Panc1 (cell line): ENCODE measurements around the gene KCNMB1.

ENCODE experiments used
- CTCF ChIP-seq: fragments of 450-650 bp; IDR thresholded peaks from 2 replicates; pipeline ENCODE4 v1.5.1; 2017; ENCODE audit warnings: mild to moderate bottlenecking
- POLR2AphosphoS5 ChIP-seq: IDR thresholded peaks from 2 replicates; pipeline ENCODE4 v1.6.1; 2012; ENCODE audit warnings: mild to moderate bottlenecking, low read depth, low read length, moderate library complexity
- REST ChIP-seq, 2 experiments: IDR thresholded peaks; 2 replicates each; pipeline ENCODE4 v1.6.1; 2011 to 2012; ENCODE audit warnings: low read depth in 2 of 2, control low read depth in 1 of 2, low read length in 1 of 2, mild to moderate bottlenecking in 1 of 2, moderate library complexity in 1 of 2; ENCODE audit not compliant: insufficient read depth in 1 of 2

- TF ChIP-seq POLR2AphosphoS5 (no peak), CTCF (no peak), REST (IDR thresholded peaks at IDR 0.05; ENCODE audit: insufficient read depth in 1 of 2, low read depth in 2 of 2, low read length in 1 of 2) (no peak)
Observed at GRCh38 chr5:170332058-170332457, 57.1 kb downstream of the KCNMB1 start.
